Measurements from ENCODE around the gene RAPGEF1.
A peak's percentile ranks its signal among the peaks of the same experiment; 100 is the strongest.

GRCh38 chr9:131677444-131678180, 62.3 kb downstream of the RAPGEF1 start:
- TF ChIP-seq CTCF (IDR thresholded peaks at IDR 0.05) (no peak), EP300 (IDR thresholded peaks at IDR 0.05) (peak; percentile 61 to 66), POLR2A (IDR thresholded peaks at IDR 0.05) (no peak)

Measured in tibial nerve (tissue), 4 donors.